Esophagus muscularis mucosa (tissue), 4 donors: ENCODE data around the gene COL25A1. TPM values are rescaled to one million over a fixed set of nuclear protein-coding genes. Genes with fewer than 3 reads are reported as not detected.

ENCODE experiments used
- DNase-seq: peaks from one replicate; pipeline ENCODE4 v3.0.0-alpha.2; 2017; ENCODE audit errors: extremely low spot score
- H3K27ac ChIP-seq, 4 donors: fragments of 200-600 bp; sonication (generic); replicated peaks in 1 of 4; 1 replicate in 3 of 4; 2 replicates in 1 of 4; pipeline ENCODE4 v1.5.1; 2016 to 2019; ENCODE audit warnings: mild to moderate bottlenecking in 1 of 4
- H3K27me3 ChIP-seq, 4 donors: fragments of 200-600 bp; sonication (generic); one replicate each; pipeline versions ENCODE4 v1.5.1 to v1.6.0; 2016 to 2019
- H3K36me3 ChIP-seq, 4 donors: fragments of 200-600 bp; sonication (generic); one replicate each; pipeline ENCODE4 v1.5.1; 2016 to 2019
- H3K4me1 ChIP-seq, 4 donors: fragments of 200-600 bp; sonication (generic); one replicate each; pipeline ENCODE4 v1.5.1; 2016 to 2019
- H3K4me3 ChIP-seq, 4 donors: fragments of 200-600 bp; sonication (generic); 1 replicate in 2 of 4; 2 replicates in 2 of 4; pipeline ENCODE4 v1.5.1; 2016 to 2019; ENCODE audit warnings: mild to moderate bottlenecking in 4 of 4, moderate library complexity in 1 of 4
- H3K9me3 ChIP-seq, 4 donors: fragments of 200-600 bp; sonication (generic); 1 replicate in 3 of 4; 2 replicates in 1 of 4; pipeline ENCODE4 v1.5.1; 2016 to 2019
- CTCF ChIP-seq, 3 experiments: fragments of 200-600 bp in 2 of 3; fragments of 450-650 bp in 1 of 3; sonication (generic) in 2 of 3; IDR thresholded peaks; one replicate each; pipeline ENCODE4 v1.5.1; 2017 to 2019; ENCODE audit warnings: antibody characterized with exemption in 3 of 3, mild to moderate bottlenecking in 2 of 3, moderate library complexity in 1 of 3
- EP300 ChIP-seq: sonication (generic); formaldehyde crosslinking; IDR thresholded peaks from one replicate; pipeline ENCODE4 v1.6.1; 2017; ENCODE audit warnings: antibody characterized with exemption
- POLR2A ChIP-seq: fragments of 450-650 bp; IDR thresholded peaks from one replicate; pipeline ENCODE4 v1.6.1; 2017; ENCODE audit warnings: antibody characterized with exemption, moderate library complexity, mild to moderate bottlenecking, low read depth
- POLR2AphosphoS5 ChIP-seq, 2 donors: sonication (generic); formaldehyde crosslinking; IDR thresholded peaks; one replicate each; pipeline ENCODE4 v1.6.1; 2017; ENCODE audit warnings: antibody characterized with exemption in 2 of 2
- WGBS: methylation state at CpG from one replicate; pipeline ENCODE4 v1.1.5; 2018; 5-methylcytosine and 5-hydroxymethylcytosine counted together
- intact Hi-C: fragments of 100-400 bp; cut with DNase I; formaldehyde crosslinking; loops from one replicate; pipeline ENCODE4 v1.15.1; 2023
- total RNA-seq, 4 donors: library from RNA; depleted of rRNA; stranded (reverse); fragments of >200 nt; gene quantifications; one replicate each; pipeline versions ENCODE4 v1.1.0 to v1.2.1, GENCODE V29; 2016

Gene COL25A1
- total RNA-seq, 4 donors from 2014 or later: 1.0 to 3.7 (median 2.0) TPM

GRCh38 chr4:109319156-109319555 is 16.7 kb upstream of the COL25A1 start:
- Histone ChIP-seq H3K27ac (no peak overlapping the region), H3K36me3 (no peaks in the 10 kb centered on the region), H3K4me1 (no peaks in the 10 kb centered on the region), H3K4me3 (no peak overlapping the region), H3K9me3 (peaks cover 0 to 21% (median 7%) of the 10 kb centered on the region in 4 donors), H3K27me3 (no peaks in the 10 kb centered on the region)
- TF ChIP-seq POLR2A: no peak
- no peak for TF ChIP-seq EP300
- TF ChIP-seq POLR2AphosphoS5 (IDR thresholded peaks at IDR 0.05): no peak
- no peak for TF ChIP-seq CTCF (IDR thresholded peaks at IDR 0.05)
- no peak for DNase-seq
- intact Hi-C loops: no loop called here
- 76% methylated on average over 2 of the region's 2 CpGs for WGBS

- Histone ChIP-seq H3K4me1 (no peaks in the 10 kb centered on the region), H3K36me3 (no peaks in the 10 kb centered on the region), H3K27me3 (no peaks in the 10 kb centered on the region), H3K27ac (no peak overlapping the region), H3K4me3 (no peak overlapping the region), H3K9me3 (peaks cover 0 to 13% (median 4%) of the 10 kb centered on the region in 4 donors)
- DNase-seq: no peak
- WGBS: 86% methylated on average over 2 of the region's 2 CpGs
- intact Hi-C loops: no loop called here
- TF ChIP-seq CTCF (IDR thresholded peaks at IDR 0.05) (no peak), POLR2A (no peak), EP300 (no peak), POLR2AphosphoS5 (IDR thresholded peaks at IDR 0.05) (no peak)
These were observed 13.4 kb upstream of the COL25A1 start for GRCh38 chr4:109315818-109316217.

- no peaks in the 10 kb centered on the region for H3K27me3 ChIP-seq
- no peak for DNase-seq
- H3K4me3 ChIP-seq: no peak overlapping the region
- H3K4me1 ChIP-seq: no peaks in the 10 kb centered on the region
- peaks cover 0 to 12% (median 4%) of the 10 kb centered on the region in 4 donors for H3K9me3 ChIP-seq
- WGBS: 82% methylated on average over 3 of the region's 3 CpGs
- no peak overlapping the region for H3K27ac ChIP-seq
- TF ChIP-seq EP300 (no peak), POLR2AphosphoS5 (IDR thresholded peaks at IDR 0.05) (no peak), POLR2A (no peak), CTCF (IDR thresholded peaks at IDR 0.05) (no peak)
- no peaks in the 10 kb centered on the region for H3K36me3 ChIP-seq
- intact Hi-C loops: no loop called here
These were observed 12.9 kb upstream of the COL25A1 start for GRCh38 chr4:109315341-109315740.

GRCh38 chr4:109313168-109314133 is 11.0 kb upstream of the COL25A1 start:
- TF ChIP-seq EP300: no peak
- no peak for TF ChIP-seq POLR2AphosphoS5 (IDR thresholded peaks at IDR 0.05)
- no peak for TF ChIP-seq POLR2A
- TF ChIP-seq CTCF (IDR thresholded peaks at IDR 0.05): no peak
- no peak overlapping the region for H3K4me3 ChIP-seq
- no peaks in the 10 kb centered on the region for H3K36me3 ChIP-seq
- intact Hi-C loops: no loop called here
- 86% methylated on average over 11 of the region's 11 CpGs for WGBS
- no peaks in the 10 kb centered on the region for H3K4me1 ChIP-seq
- no peak overlapping the region for H3K27ac ChIP-seq
- DNase-seq: no peak
- H3K27me3 ChIP-seq: no peaks in the 10 kb centered on the region
- H3K9me3 ChIP-seq: peaks cover 0 to 12% (median 4%) of the 10 kb centered on the region in 4 donors
